HG02610 (cell line): ENCODE data around the gene SVIL.
"Not testable (repeated sequence)": the region's sequence is repeated elsewhere in the genome, so short reads cannot be mapped to it uniquely, and the experiment has no call there.

Source experiments
- ATAC-seq: cut with Tn5 transposase; IDR thresholded peaks from one replicate; pipeline ENCODE4 v1.9.1; 2021; ENCODE audit warnings: mild to moderate bottlenecking, moderate library complexity; ENCODE audit not compliant: unreplicated experiment

Gene SVIL

GRCh38 chr10:29545122-29545521 is 89.6 kb downstream of the SVIL start:
- no peak for ATAC-seq

GRCh38 chr10:29543715-29544114 is 91.1 kb downstream of the SVIL start:
- no peak for ATAC-seq

GRCh38 chr10:29542723-29543122 is 92.0 kb downstream of the SVIL start:
- no peak for ATAC-seq

- ATAC-seq, result no peak
Observed at GRCh38 chr10:29541422-29542210, 93.2 kb downstream of the SVIL start.

- ATAC-seq, result no peak
Observed at GRCh38 chr10:29540016-29540415, 94.8 kb downstream of the SVIL start.

GRCh38 chr10:29539412-29539811 is 95.4 kb downstream of the SVIL start:
- ATAC-seq, result no peak

GRCh38 chr10:29537799-29538198 is 97.0 kb downstream of the SVIL start:
- ATAC-seq, result no peak

GRCh38 chr10:29536691-29537090 is 98.1 kb downstream of the SVIL start:
- ATAC-seq, result not testable (repeated sequence)

GRCh38 chr10:29535778-29536453 is 98.9 kb downstream of the SVIL start:
- no peak for ATAC-seq

GRCh38 chr10:29535012-29535777 is 99.6 kb downstream of the SVIL start:
- ATAC-seq, result no peak

GRCh38 chr10:29534590-29534989 is 100.2 kb downstream of the SVIL start:
- ATAC-seq, result no peak

- no peak for ATAC-seq
Observed at GRCh38 chr10:29533696-29534285, 101.0 kb downstream of the SVIL start.

- no peak for ATAC-seq
Observed at GRCh38 chr10:29533046-29533445, 101.7 kb downstream of the SVIL start.

GRCh38 chr10:29532256-29532878 is 102.4 kb downstream of the SVIL start:
- ATAC-seq, result no peak

GRCh38 chr10:29530112-29530976 is 104.4 kb downstream of the SVIL start:
- ATAC-seq, result no peak

- ATAC-seq, result no peak
Observed at GRCh38 chr10:29529146-29529545, 105.6 kb downstream of the SVIL start.

- no peak for ATAC-seq
Observed at GRCh38 chr10:29525762-29526161, 109.0 kb downstream of the SVIL start.

- no peak for ATAC-seq
Observed at GRCh38 chr10:29524720-29525119, 110.1 kb downstream of the SVIL start.

- no peak for ATAC-seq
Observed at GRCh38 chr10:29524294-29524693, 110.5 kb downstream of the SVIL start.

- ATAC-seq, result no peak
Observed at GRCh38 chr10:29522918-29523317, 111.9 kb downstream of the SVIL start.
